ENCODE measurements around the gene HSD17B2.
"Not testable (repeated sequence)": the region's sequence is repeated elsewhere in the genome, so short reads cannot be mapped to it uniquely, and the experiment has no call there.

Gene HSD17B2

DNA sequence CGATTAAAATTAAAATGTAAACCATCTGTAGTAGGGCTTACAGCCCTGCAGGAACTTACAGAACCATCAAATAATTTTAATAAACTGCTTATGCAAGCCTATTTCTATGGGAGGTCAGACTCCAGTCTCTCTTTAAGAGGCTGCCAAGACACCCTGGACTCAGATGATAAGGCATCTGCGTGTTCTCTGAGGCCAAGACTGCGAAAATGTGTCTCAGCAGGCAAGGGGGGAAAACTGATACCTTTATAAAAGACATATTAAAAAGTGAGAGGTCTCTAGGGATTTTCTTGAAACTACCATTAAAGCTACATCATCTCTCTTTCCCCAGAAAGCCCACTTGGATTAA is 102.7 kb downstream of the HSD17B2 start:
- no peak for DNase-seq

DNA sequence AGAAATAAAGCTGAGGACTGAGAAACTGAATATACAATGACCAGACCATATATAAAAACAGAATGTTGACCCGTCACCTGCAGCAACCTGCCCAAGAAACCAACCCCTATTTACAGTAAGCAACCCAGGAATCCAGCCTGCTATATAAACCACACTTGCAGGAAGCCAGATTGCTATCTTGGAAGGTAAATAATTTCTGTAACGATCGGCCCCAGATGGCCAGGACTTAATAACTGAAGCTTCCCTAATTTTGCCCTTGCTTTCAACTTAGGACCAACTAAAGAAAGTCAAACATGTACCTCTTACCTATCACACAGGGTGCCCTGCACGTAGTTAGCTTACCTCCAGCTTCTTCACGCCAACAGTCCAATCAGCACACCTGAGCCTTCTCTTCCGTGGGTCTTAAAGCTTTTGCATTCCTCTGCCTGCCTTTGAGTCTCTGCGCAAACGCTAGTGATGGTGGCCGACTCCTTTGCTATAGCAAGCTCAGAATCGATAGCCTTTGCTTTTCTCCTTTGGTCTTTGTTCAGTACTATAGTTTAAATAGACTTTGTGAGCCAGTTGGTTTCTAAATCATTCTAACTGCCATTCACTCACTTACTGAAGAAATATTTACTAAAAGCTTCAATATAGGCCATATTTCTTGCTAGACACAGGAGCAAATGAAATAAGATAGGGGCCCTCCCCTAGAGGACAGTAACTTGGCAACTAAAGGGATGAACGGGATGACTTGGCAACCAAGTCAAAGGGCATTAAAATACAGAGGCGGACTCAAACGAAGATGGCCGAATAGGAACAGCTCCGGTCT is 103.6 kb downstream of the HSD17B2 start:
- no peak for DNase-seq

DNA sequence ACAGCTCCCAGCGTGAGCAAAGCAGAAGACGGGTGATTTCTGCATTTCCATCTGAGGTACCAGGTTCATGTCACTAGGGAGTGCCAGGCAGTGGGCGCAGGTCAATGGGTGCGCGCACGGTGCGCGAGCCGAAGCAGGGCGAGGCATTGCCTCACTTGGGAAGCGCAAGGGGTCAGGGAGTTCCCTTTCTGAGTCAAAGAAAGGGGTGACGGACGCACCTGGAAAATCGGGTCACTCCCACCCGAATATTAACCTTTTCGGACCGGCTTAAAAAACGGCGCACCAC is 104.2 kb downstream of the HSD17B2 start:
- DNase-seq: not testable (repeated sequence)

DNA sequence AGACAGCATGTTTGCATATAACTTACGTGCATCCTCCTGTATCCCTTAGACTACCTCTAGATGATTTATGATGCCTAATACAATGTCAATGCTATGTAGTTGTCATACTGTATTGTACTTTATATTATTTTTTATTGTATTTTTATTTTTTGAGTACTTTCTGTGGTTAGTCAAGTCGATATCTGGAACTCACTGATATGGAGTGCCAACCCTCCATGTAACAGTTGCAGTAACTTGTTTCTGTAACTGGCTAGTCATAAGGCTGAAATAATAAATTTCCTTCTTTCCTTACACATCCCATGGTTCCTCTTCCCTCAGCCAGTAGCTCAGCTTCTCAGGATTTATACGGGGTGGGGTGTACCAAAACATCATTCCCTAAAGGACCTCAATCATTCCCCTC is 111.5 kb downstream of the HSD17B2 start:
- DNase-seq: no peak

DNA sequence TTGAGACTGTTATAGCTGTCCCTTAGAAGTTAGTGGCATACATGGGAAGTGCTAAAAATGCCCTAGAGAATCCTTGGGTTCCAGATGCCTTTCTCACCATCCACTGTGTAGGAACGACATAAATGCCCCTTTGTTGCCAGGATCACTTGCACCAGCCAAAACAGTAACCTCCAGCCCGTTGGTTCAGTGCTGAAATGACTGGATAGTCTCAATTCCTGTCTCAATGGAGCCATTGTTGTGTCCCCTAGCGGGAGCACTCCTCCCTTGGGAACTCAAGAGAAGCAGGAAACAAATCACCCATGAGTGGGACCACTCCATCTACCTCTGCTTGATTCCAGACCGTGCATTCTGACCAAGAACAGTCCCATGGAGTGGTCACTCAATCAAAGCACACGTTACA is 111.9 kb downstream of the HSD17B2 start:
- no peak for DNase-seq

DNA sequence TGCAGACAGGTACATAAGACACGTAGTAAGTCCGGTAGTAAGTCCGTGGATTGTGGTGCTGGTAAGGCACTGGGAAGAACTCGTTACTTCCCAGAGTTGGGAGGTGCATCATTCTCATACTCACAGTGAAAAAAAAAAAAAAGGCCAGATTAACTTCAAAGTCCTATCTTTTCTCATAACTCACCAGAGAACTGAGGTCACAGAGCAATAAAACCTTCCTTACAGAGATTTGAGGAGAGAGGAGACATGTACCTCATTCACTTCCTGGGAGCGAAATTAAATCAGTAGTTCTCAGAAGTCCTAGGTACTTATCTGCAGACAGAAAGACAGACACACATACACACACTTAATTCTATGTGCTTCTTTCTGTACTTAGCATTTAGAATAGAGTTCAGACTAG is 112.5 kb downstream of the HSD17B2 start:
- no peak for DNase-seq

All from NCI-H1417 treated with DMSO at 0.1 percent for 48 hours (cell line).